Astrocyte of the cerebellum (primary cell): Measurements from ENCODE around the gene MLLT1.

Experiments used
- DNase-seq: peaks from one replicate; pipeline ENCODE4 v3.0.0-alpha.2; 2011; ENCODE audit warnings: low read depth
- H3K4me3 ChIP-seq: 2 replicates; pipeline ENCODE4 v1.5.1; 2011; ENCODE audit warnings: mild to moderate bottlenecking, low read depth, low read length, moderate library complexity
- CTCF ChIP-seq: IDR thresholded peaks from 2 replicates; pipeline ENCODE4 v1.5.1; 2012; ENCODE audit warnings: low read length, low read depth, moderate library complexity, mild to moderate bottlenecking; ENCODE audit errors: missing control alignments
- in situ Hi-C: cut with HindIII; loops from 2 replicates; pipeline ENCODE4 v1.10.0; 2017; ENCODE audit warnings: low sequenced_read_pairs

The MLLT1 gene

GRCh38 chr19:6271721-6272410, 7.9 kb downstream of the MLLT1 start:
- DNase-seq = no peak
- in situ Hi-C loops = no loop called here
- TF ChIP-seq CTCF = no peak
- peak overlapping the region; percentile 11 for H3K4me3 ChIP-seq

- H3K4me3 ChIP-seq = peak overlapping the region; percentile 11
- no peak for DNase-seq
- in situ Hi-C loops = no loop called here
- TF ChIP-seq CTCF = peak; percentile 55
Measured at GRCh38 chr19:6271251-6271650, 8.5 kb downstream of the MLLT1 start.

GRCh38 chr19:6270822-6271221, 9.0 kb downstream of the MLLT1 start:
- H3K4me3 ChIP-seq = no peak overlapping the region
- no peak for DNase-seq
- TF ChIP-seq CTCF = no peak
- in situ Hi-C loops = no loop called here

- H3K4me3 ChIP-seq = no peak overlapping the region
- no peak for DNase-seq
- no peak for TF ChIP-seq CTCF
- in situ Hi-C loops = no loop called here
Measured at GRCh38 chr19:6270076-6270745, 9.6 kb downstream of the MLLT1 start.

- TF ChIP-seq CTCF = no peak
- no peak for DNase-seq
- in situ Hi-C loops = no loop called here
- no peak overlapping the region for H3K4me3 ChIP-seq
Measured at GRCh38 chr19:6269101-6269886, 10.5 kb downstream of the MLLT1 start.

GRCh38 chr19:6268382-6268771, 11.4 kb downstream of the MLLT1 start:
- no peak for TF ChIP-seq CTCF
- H3K4me3 ChIP-seq = no peak overlapping the region
- no peak for DNase-seq
- in situ Hi-C loops = no loop called here
